SHP77 treated with DMSO at 0.1 percent for 48 hours (cell line): ENCODE results near the gene RPH3AL.
"Not testable (repeated sequence)": the region's sequence is repeated elsewhere in the genome, so short reads cannot be mapped to it uniquely, and the experiment has no call there.

Experiments used
- DNase-seq: peaks from one replicate; lab custom pipeline; 2025; lab: John Stamatoyannopoulos, UW

The RPH3AL gene

GRCh38 chr17:260944-261343 lies 91.7 kb downstream of the RPH3AL start:
- no peak for DNase-seq

DNA sequence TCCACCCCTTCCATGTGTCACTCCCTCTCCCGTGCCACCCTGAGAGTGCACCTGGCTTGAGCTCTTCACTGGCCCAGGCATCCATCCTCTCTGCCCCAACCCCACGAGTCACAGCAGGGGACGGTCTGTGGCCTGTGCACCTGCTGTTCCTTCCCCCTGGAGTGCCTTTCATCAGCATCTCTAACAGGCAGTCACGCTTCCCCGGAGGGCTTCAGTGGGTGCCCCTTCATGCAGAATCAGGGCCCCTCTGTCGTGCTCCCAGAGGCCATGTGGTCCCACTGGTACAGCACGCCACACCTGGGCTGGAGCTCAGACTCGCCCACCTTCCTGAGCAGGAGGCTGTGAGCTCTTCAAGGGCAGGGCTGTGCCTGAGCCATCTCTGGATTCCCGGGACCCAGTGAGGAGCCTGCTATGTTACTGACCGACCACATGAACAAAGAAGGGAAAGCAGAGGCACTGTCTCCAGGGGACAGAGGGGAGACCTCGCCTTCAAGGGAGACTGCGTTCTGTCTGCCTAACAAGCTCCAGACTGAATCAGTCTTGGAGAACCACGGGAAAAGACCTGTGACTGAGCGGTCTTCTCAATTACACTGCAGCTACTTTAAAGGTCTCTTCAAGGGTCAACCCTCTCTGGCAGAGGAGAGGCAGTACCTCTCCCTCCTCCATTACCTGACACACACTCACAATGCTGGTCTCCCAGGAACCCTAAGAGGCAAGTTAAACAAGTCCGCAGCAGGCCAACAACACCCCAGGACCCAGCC lies 92.4 kb downstream of the RPH3AL start:
- DNase-seq = no peak

GRCh38 chr17:259341-259976 lies 93.1 kb downstream of the RPH3AL start:
- DNase-seq = no peak

DNA sequence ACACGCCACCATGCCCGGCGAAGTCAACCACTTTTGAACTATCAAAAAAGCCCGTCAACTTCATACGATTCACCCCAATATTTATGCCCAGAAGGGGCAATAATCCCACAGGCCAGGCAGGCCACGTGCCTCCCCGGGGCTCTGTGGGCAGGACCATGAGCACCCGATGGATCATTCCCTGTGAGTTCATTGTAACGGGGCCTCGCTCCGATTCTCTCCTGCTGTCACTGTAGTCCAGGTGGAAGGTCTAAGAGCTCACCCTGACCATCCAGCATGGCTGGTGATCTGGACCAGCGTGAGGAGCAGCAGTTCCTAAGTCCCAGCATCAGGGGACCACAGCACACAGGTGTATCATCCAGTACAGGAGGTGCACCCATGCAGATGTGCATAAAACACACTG lies 93.7 kb downstream of the RPH3AL start:
- no peak for DNase-seq

GRCh38 chr17:258045-258734 lies 94.4 kb downstream of the RPH3AL start:
- DNase-seq = no peak

DNA sequence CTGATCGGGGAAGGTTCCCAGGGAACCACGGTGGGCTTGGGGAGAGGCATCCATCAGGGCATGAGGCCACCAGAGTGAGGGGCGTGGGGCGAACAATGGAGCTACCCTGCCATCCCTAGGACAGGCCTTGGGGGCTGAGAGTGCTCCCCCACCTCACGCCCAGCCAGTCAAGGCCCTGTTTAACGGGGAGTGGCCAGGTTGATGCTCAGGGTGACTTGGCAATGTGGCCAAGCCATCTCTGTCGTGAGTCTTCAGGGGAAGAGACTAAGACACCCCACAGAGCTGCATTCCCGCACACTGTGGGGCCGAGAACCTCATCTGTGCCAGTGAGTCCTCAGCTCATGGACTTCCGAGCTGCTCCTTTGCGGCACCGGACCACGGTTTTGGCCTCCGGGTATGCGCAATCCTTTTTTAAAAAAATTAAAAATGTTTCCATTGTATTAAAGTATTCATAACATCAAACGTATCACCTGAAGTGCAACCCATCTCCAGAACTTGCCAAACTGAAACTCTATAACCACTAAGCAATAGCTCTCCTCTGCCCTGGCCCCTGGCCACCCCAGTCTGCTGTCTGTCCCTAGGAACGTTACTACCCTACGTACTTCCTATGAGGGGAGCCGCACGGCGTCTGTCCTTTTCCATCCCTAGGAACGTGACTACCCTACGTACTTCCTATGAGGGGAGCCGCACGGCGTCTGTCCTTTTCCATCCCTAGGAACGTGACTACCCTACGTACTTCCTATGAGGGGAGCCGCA lies 99.3 kb downstream of the RPH3AL start:
- DNase-seq = no peak

DNA sequence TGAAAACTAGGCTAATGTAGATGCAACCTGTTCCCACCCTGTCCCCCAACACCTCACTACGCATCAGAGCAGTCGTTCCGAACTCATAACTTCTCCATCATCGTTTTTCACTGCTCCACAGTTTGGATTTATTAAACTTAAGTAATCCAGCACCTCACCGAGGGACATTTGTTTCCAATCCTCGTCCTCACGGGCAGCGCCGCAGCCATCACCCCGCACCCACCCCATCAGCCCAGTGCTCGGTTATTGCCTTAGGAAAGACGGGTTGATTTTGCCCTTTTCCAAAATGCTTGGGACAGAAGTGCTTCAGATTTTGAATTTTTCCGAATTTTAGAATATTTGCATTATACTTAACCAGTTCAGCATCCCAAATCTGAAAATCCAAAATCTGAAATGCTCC lies 100.2 kb downstream of the RPH3AL start:
- no peak for DNase-seq

DNA sequence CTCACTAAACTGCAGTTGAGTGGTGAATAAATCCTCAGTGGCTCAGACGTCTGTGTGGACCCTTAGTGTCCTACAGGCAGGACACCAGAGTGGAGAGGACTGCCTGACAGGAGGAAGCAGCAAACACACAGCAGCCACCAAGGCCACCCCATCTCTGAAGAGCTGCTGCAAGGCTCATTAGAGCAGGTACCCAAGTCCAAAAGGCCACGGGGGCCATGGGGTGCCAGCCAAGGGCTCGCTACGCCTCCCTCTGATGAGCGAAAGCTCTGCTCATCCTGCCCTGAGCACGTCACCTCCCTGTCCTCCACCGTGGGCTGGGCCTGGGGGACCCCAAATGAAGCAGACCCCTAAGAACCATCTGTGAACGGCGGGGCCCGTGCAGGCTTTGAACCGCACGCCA lies 101.1 kb downstream of the RPH3AL start:
- DNase-seq = no peak

- no peak for DNase-seq
These were observed 101.9 kb downstream of the RPH3AL start for GRCh38 chr17:250487-251300.

DNA sequence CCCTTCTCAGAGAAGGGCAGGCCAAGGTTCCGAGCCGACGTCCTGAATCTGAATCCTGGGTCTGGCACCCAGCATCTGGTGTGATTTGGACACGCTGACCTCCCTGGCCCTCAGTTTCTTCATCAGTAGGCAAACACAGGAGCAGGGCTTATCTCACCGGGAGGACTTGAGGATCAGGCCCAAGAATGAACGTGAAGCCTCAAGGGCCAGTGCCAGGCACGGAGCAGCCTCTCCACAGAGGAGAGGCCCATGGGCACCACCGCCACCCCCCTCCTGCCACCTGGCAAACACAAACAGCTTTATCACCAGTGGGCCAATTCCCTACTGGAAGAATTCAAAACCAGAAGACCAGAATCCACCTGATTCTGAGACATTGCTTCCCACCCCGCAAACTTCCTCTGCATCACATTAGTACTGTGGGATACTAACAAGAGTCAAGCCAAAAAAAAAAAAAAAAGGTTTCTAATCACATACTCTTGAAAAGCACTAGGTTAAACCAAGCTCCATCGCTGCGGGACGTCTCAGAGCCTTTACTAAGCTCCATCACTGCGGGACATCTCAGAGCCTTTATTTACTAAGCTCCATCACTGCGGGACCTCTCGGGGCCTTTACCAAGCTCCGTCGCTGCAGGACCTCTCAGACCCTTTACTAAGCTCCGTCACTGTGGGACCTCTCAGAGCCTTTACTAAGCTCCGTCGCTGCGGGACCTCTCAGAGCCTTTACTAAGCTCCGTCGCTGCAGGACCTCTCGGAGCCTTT lies 103.2 kb downstream of the RPH3AL start:
- DNase-seq = no peak

GRCh38 chr17:248337-249235 lies 104.0 kb downstream of the RPH3AL start:
- DNase-seq = no peak

DNA sequence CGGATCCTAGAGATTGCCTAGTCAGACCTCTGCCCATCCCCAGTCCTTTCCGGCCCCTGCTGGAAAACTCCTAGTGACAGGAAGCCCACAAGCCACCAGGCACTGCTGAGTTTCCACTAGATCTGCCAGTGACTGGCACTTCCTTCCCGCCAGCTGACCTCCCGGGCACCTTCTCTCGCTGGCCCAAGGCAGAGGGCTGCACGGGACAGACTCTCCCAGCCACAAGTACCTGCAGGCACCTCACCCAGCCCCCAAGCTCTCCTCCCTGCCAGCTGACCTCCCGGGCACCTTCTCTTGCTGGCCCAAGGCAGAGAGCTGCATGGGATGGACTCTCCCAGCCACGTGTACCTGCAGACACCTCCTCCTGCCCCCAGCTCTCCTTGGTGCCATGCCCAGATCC lies 104.8 kb downstream of the RPH3AL start:
- DNase-seq = no peak

DNA sequence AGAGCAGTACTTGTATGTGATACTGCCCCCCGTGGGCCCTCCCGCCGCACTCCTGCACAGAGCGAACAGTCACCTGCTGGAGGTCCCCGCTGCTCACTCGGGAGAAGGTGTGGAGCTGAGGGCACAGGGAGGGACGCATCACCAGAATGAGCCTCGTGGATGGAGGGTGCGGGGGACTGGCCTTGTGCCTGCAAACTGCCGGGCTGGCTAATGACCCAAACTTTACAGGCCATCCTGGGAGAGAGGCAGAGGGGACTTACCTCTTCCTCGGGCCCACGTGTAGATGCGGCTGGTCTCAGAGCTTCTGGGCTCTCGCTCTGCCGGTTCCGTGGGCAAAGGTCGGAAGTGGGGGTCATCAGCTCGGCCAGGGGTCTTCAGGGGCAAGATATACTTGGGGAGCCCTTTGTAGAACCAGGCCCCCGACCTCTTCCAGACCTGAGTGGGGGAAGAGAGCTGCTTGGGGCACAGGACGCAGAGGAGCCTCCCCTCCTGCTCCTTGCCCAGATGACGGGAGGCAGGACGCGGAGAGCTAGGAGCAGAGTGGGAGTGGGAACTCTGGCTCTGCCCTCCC lies 105.7 kb downstream of the RPH3AL start:
- no peak for DNase-seq

- no peak for DNase-seq
These were observed 106.4 kb downstream of the RPH3AL start for GRCh38 chr17:246226-246625.

DNA sequence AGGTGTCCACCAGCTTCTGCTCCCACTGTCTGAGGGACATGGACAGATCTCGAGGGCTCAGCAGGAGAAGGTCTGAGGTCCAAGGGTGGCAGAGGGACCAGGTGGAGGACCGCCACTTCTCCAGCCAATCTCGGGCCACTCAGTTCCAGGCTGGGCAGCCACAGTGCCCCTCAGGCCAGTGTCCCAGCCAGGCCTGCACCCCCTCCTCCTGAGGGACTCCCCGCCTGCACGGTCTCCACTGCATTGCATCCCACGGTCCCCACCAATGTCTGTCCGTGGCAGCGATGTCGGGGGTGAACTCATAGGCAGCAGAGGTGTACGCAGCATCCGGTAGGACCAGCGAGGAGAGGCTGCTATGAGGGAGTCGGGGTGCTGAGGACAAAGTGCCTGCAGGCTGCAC lies 107.0 kb downstream of the RPH3AL start:
- DNase-seq = no peak

GRCh38 chr17:245020-245419 lies 107.6 kb downstream of the RPH3AL start:
- DNase-seq = no peak

GRCh38 chr17:243924-244323 lies 108.7 kb downstream of the RPH3AL start:
- DNase-seq = not testable (repeated sequence)

- DNase-seq = no peak
These were observed 113.7 kb downstream of the RPH3AL start for GRCh38 chr17:238964-239259.

- DNase-seq = no peak
These were observed 114.3 kb downstream of the RPH3AL start for GRCh38 chr17:238071-238963.
